IMR-90 (cell line): ENCODE data around the gene MAG. TPM values are rescaled to one million over a fixed set of nuclear protein-coding genes. Genes with fewer than 3 reads are reported as not detected.

Source experiments
- ATAC-seq: fragments of 200-7000 bp; cut with Tn5 transposase; 2 replicates; pipeline ENCODE4 v1.9.1; 2020; ENCODE audit warnings: low read depth, mild to moderate bottlenecking, moderate library complexity
- BruUV-seq: library from RNA; stranded (reverse); fragments of 400-500 nt; replicated peaks from 2 replicates; lab custom pipeline; 2021; lab: Mats Ljungman, UMichigan
- CTCF ChIA-PET: fragments of 300-600 bp; formaldehyde crosslinking; extraction: SDS; loops from one replicate; lab custom pipeline; 2021; ENCODE audit warnings: antibody characterized with exemption; lab: Yijun Ruan, JAX
- POLR2A ChIA-PET: fragments of 300-600 bp; sonication (Branson Sonifier 250); formaldehyde crosslinking; loops from one replicate; lab custom pipeline; 2022; ENCODE audit warnings: antibody characterized with exemption; ENCODE audit not compliant: unreplicated experiment; lab: Charles Lee
- DNase-seq: peaks from one replicate; pipeline ENCODE4 v3.0.0; 2013
- H2AFZ ChIP-seq: replicated peaks from 2 replicates; pipeline ENCODE3; 2013; ENCODE audit warnings: low read length, mild to moderate bottlenecking; ENCODE audit not compliant: poor library complexity
- H2AK5ac ChIP-seq: 2 replicates; pipeline ENCODE4 v1.6.1; 2013; ENCODE audit warnings: low read depth, low read length, inconsistent platforms
- H2AK9ac ChIP-seq: replicated peaks from 2 replicates; pipeline ENCODE3; 2013; ENCODE audit warnings: mild to moderate bottlenecking, low read depth, low read length, moderate library complexity; ENCODE audit not compliant: poor library complexity
- H2BK120ac ChIP-seq: 2 replicates; pipeline ENCODE4 v1.6.1; 2013; ENCODE audit warnings: low read depth, low read length, inconsistent platforms
- H2BK15ac ChIP-seq: 3 replicates; pipeline ENCODE4 v1.6.1; 2013; ENCODE audit warnings: low read depth, low read length, inconsistent platforms
- H2BK20ac ChIP-seq: 2 replicates; pipeline ENCODE4 v1.6.1; 2013; ENCODE audit warnings: low read depth, mild to moderate bottlenecking, inconsistent platforms, low read length, moderate library complexity
- H2BK5ac ChIP-seq: 2 replicates; pipeline ENCODE4 v1.6.1; 2013; ENCODE audit warnings: mild to moderate bottlenecking, low read depth, low read length, inconsistent platforms; ENCODE audit not compliant: poor library complexity, severe bottlenecking
- H3K14ac ChIP-seq: replicated peaks from 2 replicates; pipeline ENCODE4 v1.6.1; 2013; ENCODE audit warnings: low read depth, low read length, inconsistent platforms
- H3K18ac ChIP-seq: 2 replicates; pipeline ENCODE4 v1.6.1; 2013; ENCODE audit warnings: low read depth, low read length, control low read depth
- H3K23ac ChIP-seq: 2 replicates; pipeline ENCODE4 v1.6.1; 2013; ENCODE audit warnings: low read depth, low read length, inconsistent platforms
- H3K27ac ChIP-seq: 2 replicates; pipeline ENCODE4 v1.5.1; 2013; ENCODE audit warnings: mild to moderate bottlenecking, control low read depth, low read length; ENCODE audit not compliant: insufficient read depth
- H3K27me3 ChIP-seq: 2 replicates; pipeline ENCODE4 v1.6.1; 2013; ENCODE audit warnings: low read length; ENCODE audit not compliant: control insufficient read depth, insufficient read depth
- H3K36me3 ChIP-seq: 2 replicates; pipeline ENCODE4 v1.6.1; 2013; ENCODE audit warnings: low read length, mixed read lengths; ENCODE audit not compliant: control insufficient read depth, insufficient read depth
- H3K4ac ChIP-seq: 2 replicates; pipeline ENCODE4 v1.6.1; 2013; ENCODE audit warnings: low read depth, low read length, inconsistent platforms
- H3K4me1 ChIP-seq: 2 replicates; pipeline ENCODE4 v1.6.1; 2013; ENCODE audit warnings: low read length, mixed read lengths; ENCODE audit not compliant: control insufficient read depth, insufficient read depth
- H3K4me2 ChIP-seq: 2 replicates; pipeline ENCODE4 v1.6.1; 2013; ENCODE audit warnings: low read depth, mild to moderate bottlenecking, control low read depth, low read length, moderate library complexity
- H3K4me3 ChIP-seq: 2 replicates; pipeline ENCODE4 v1.5.1; 2013; ENCODE audit warnings: low read depth, mild to moderate bottlenecking, control low read depth, low read length, moderate library complexity; ENCODE audit not compliant: insufficient read depth
- H3K56ac ChIP-seq: 2 replicates; pipeline ENCODE4 v1.6.1; 2013; ENCODE audit warnings: low read length, inconsistent platforms; ENCODE audit not compliant: insufficient read depth; ENCODE audit errors: extremely low read depth
- H3K79me1 ChIP-seq, 2 experiments: 2 replicates each; pipeline ENCODE4 v1.6.1; 2013; ENCODE audit warnings: low read length in 2 of 2, inconsistent platforms in 1 of 2, low read depth in 1 of 2
- H3K9ac ChIP-seq: 2 replicates; pipeline ENCODE4 v1.6.1; 2013; ENCODE audit warnings: low read depth, low read length, control low read depth
- H3K9me1 ChIP-seq: 2 replicates; pipeline ENCODE4 v1.6.1; 2013; ENCODE audit warnings: low read length, inconsistent platforms; ENCODE audit not compliant: insufficient read depth
- H3K9me3 ChIP-seq: 2 replicates; pipeline ENCODE4 v1.6.1; 2013; ENCODE audit warnings: low read length; ENCODE audit not compliant: control insufficient read depth, insufficient read depth
- H4K20me1 ChIP-seq: 2 replicates; pipeline ENCODE4 v1.6.1; 2013; ENCODE audit warnings: low read length, inconsistent platforms; ENCODE audit not compliant: insufficient read depth
- H4K5ac ChIP-seq: 2 replicates; pipeline ENCODE4 v1.6.1; 2013; ENCODE audit warnings: mild to moderate bottlenecking, low read depth, low read length, control low read depth
- H4K8ac ChIP-seq, 2 experiments: 2 replicates each; pipeline ENCODE4 v1.6.1; 2013; ENCODE audit warnings: low read depth in 2 of 2, low read length in 2 of 2, control low read depth in 1 of 2, inconsistent platforms in 1 of 2
- H4K91ac ChIP-seq: 2 replicates; pipeline ENCODE4 v1.6.1; 2013; ENCODE audit warnings: low read depth, low read length, inconsistent platforms; ENCODE audit not compliant: insufficient read depth
- CEBPB ChIP-seq: IDR thresholded peaks from 2 replicates; pipeline ENCODE4 v1.6.1; 2012; ENCODE audit warnings: low read depth, low read length, improper control_type of control experiment
- CHD1 ChIP-seq: IDR thresholded peaks from 2 replicates; pipeline ENCODE4 v1.6.1; 2012; ENCODE audit warnings: low read depth, low read length, improper control_type of control experiment
- CTCF ChIP-seq: conservative IDR thresholded peaks from 2 replicates; pipeline ENCODE4 v1.5.1; 2012; ENCODE audit warnings: mild to moderate bottlenecking, low read depth, low read length, improper control_type of control experiment
- ELK1 ChIP-seq: fragments of 150-350 bp; IDR thresholded peaks from 2 replicates; pipeline ENCODE4 v1.6.1; 2016; ENCODE audit warnings: low read depth, mild to moderate bottlenecking, low read length, moderate library complexity, borderline replicate concordance
- FOS ChIP-seq: fragments of 150-350 bp; IDR thresholded peaks from 2 replicates; pipeline ENCODE4 v1.6.1; 2016; ENCODE audit warnings: low read depth, low read length
- MXI1 ChIP-seq: IDR thresholded peaks from 2 replicates; pipeline ENCODE4 v1.6.1; 2012; ENCODE audit warnings: low read depth, mild to moderate bottlenecking, low read length, moderate library complexity, borderline replicate concordance
- NFE2L2 ChIP-seq: fragments of 150-350 bp; IDR thresholded peaks from 2 replicates; pipeline ENCODE4 v1.6.1; 2016; ENCODE audit warnings: low read depth, mild to moderate bottlenecking, low read length
- POLR2A ChIP-seq: IDR thresholded peaks from 2 replicates; pipeline ENCODE4 v1.6.1; 2012; ENCODE audit warnings: mild to moderate bottlenecking, low read depth, low read length
- RAD21 ChIP-seq: IDR thresholded peaks from 2 replicates; pipeline ENCODE4 v1.6.1; 2012; ENCODE audit warnings: low read length, improper control_type of control experiment
- RCOR1 ChIP-seq: IDR thresholded peaks from 2 replicates; pipeline ENCODE4 v1.6.1; 2012; ENCODE audit warnings: mild to moderate bottlenecking, low read length, improper control_type of control experiment; ENCODE audit not compliant: insufficient replicate concordance
- SMC3 ChIP-seq: fragments of 150-350 bp; IDR thresholded peaks from 2 replicates; pipeline ENCODE4 v1.6.1; 2016; ENCODE audit warnings: low read depth, mild to moderate bottlenecking, antibody characterized with exemption, low read length, moderate library complexity
- USF2 ChIP-seq: fragments of 150-350 bp; IDR thresholded peaks from 2 replicates; pipeline ENCODE4 v1.6.1; 2017; ENCODE audit warnings: mild to moderate bottlenecking, antibody characterized with exemption, low read length, low read depth
- WGBS, 2 experiments: methylation state at CpG; one replicate each; pipeline versions ENCODE4 v1.1.5 to v1.1.7; 2013; ENCODE audit warnings: missing lambda C conversion rate in 2 of 2; ENCODE audit not compliant: insufficient read length in 1 of 2; ENCODE audit errors: extremely low coverage in 2 of 2; 5-methylcytosine and 5-hydroxymethylcytosine counted together
- dilution Hi-C: fragments of 300-500 bp; cut with HindIII; formaldehyde crosslinking; loops from one replicate; pipeline ENCODE4 v1.14.3; 2018; ENCODE audit warnings: low sequenced_read_pairs; ENCODE audit not compliant: unreplicated experiment
- in situ Hi-C: fragments of 300-500 bp; cut with MboI; formaldehyde crosslinking; loops from 3 replicates; pipeline ENCODE4 v1.14.3; 2019; ENCODE audit warnings: low sequenced_read_pairs, inconsistent platforms, mixed read lengths
- intact Hi-C: fragments of 100-400 bp; cut with micrococcal nuclease; formaldehyde crosslinking; loops from 2 replicates; pipeline ENCODE4 v1.10.0; 2022
- polyA plus RNA-seq, 3 experiments: library from polyadenylated mRNA; depleted of rRNA; stranded (reverse); fragments of >200 nt; gene quantifications; 2 replicates each; pipeline ENCODE4 v1.2.3, GENCODE V29; 2012; ENCODE audit warnings: low replicate concordance in 1 of 3
- total RNA-seq: library from RNA; depleted of rRNA; stranded (reverse); fragments of >200 nt; gene quantifications from 2 replicates; pipeline ENCODE4 v1.2.3, GENCODE V29; 2012

MAG gene
- total and polyA plus RNA-seq, 2 of the 4 experiments (the other 2 are of a cell fraction), result not detected

GRCh38 chr19:35317464-35318043 lies 25.6 kb downstream of the MAG start:
- Histone ChIP-seq H3K79me1 (no peaks in the 10 kb centered on the region), H4K8ac (no peak overlapping the region), H2BK15ac (no peak overlapping the region), H2BK120ac (no peak overlapping the region), H3K4me1 (peaks cover 5% of the 10 kb centered on the region), H3K18ac (no peak overlapping the region), H3K23ac (no peak overlapping the region), H3K27me3 (no peaks in the 10 kb centered on the region; the same call in 1 of the 2 replicates), H2BK5ac (no peak overlapping the region), H3K36me3 (no peaks in the 10 kb centered on the region), H3K4me2 (no peak overlapping the region), H3K14ac (no peak overlapping the region), H3K56ac (no peak overlapping the region), H3K9ac (no peak overlapping the region), H2AK5ac (no peak overlapping the region), H2BK20ac (no peak overlapping the region), H3K4ac (no peak overlapping the region), H3K27ac (no peak overlapping the region), H2AK9ac (no peak overlapping the region), H3K9me3 (peaks cover 4% of the 10 kb centered on the region), H2AFZ (no peak overlapping the region), H4K20me1 (no peaks in the 10 kb centered on the region), H3K9me1 (0 out of 2 replicates have a peak, but pooled peaks cover 5% of the 10 kb centered on the region), H3K4me3 (no peak overlapping the region), H4K91ac (no peak overlapping the region), H4K5ac (no peak overlapping the region)
- ATAC-seq (no peak), DNase-seq (no peak)
- intact Hi-C loops, result no loop called here
- ChIA-PET CTCF (no interaction called here), POLR2A (no interaction called here)
- in situ Hi-C loops, result no loop called here
- dilution Hi-C loops, result no loop called here
- BruUV-seq, result no TSS peak
- no peak for TF ChIP-seq CEBPB
- no peak for TF ChIP-seq RAD21
- TF ChIP-seq ELK1, result no peak
- TF ChIP-seq CHD1, result no peak
- TF ChIP-seq POLR2A, result no peak
- TF ChIP-seq RCOR1, result no peak
- no peak for TF ChIP-seq FOS
- no peak for TF ChIP-seq USF2
- no peak for TF ChIP-seq MXI1
- no peak for TF ChIP-seq SMC3
- no peak for TF ChIP-seq CTCF
- TF ChIP-seq NFE2L2, result no peak
- 68% methylated on average over 3 of the region's 7 CpGs; no CpG with 5 or more reads in 1 of the 2 experiments for WGBS, 2 experiments
